Stimulated activated naive CD8-positive, alpha-beta T cell treated with anti-CD3 and anti-CD28 coated beads, Interleukin-15, Interleukin-2, amounts not matched to agents 100 ng/mL and 50 ng/mL, for 24 hours (primary cell): Measurements from ENCODE around the gene JAK1.
A peak's percentile ranks its signal among the peaks of the same experiment; 100 is the strongest.

ENCODE experiments used
- H3K27ac Mint-ChIP-seq: one replicate; pipeline ENCODE4 v1.8.0; 2021; ENCODE audit warnings: mild to moderate bottlenecking, mixed read lengths
- H3K27me3 Mint-ChIP-seq: one replicate; pipeline ENCODE4 v1.8.0; 2021; ENCODE audit warnings: mixed read lengths
- H3K36me3 Mint-ChIP-seq: one replicate; pipeline ENCODE4 v1.8.0; 2021; ENCODE audit warnings: low read depth, mixed read lengths
- H3K4me1 Mint-ChIP-seq: one replicate; pipeline ENCODE4 v1.8.0; 2021; ENCODE audit warnings: low read depth, mixed read lengths
- H3K4me3 Mint-ChIP-seq: one replicate; pipeline ENCODE4 v1.8.0; 2021; ENCODE audit warnings: mild to moderate bottlenecking, mixed read lengths
- H3K9me3 Mint-ChIP-seq: one replicate; pipeline ENCODE4 v1.8.0; 2021; ENCODE audit warnings: mixed read lengths

The JAK1 gene

DNA sequence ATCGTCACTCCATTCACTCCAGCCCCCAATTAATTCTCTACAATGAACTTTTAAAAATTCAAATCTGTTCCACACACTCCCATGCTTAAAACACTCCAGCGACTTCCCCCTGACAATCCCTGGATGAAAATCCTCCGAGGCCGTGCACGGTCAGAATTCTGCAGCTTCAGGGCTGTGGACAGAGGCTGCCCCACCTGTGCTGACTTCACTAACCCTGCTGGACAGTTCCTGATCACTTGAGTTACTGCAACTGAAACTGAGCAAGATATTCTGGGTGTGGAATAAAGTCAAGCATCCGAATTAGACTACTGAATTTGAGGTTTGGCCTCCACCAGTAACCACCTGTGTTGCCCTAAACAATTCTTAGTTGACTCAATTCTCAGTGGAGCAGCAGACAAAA, 1.0 kb upstream of the JAK1 start:
- no peaks in the 10 kb centered on the region for H3K9me3 Mint-ChIP-seq
- H3K4me3 Mint-ChIP-seq: peak overlapping the region; percentile 86
- H3K27ac Mint-ChIP-seq: peak overlapping the region; percentile 83
- H3K27me3 Mint-ChIP-seq: no peaks in the 10 kb centered on the region
- peaks cover 14% of the 10 kb centered on the region for H3K4me1 Mint-ChIP-seq
- H3K36me3 Mint-ChIP-seq: no peaks in the 10 kb centered on the region

DNA sequence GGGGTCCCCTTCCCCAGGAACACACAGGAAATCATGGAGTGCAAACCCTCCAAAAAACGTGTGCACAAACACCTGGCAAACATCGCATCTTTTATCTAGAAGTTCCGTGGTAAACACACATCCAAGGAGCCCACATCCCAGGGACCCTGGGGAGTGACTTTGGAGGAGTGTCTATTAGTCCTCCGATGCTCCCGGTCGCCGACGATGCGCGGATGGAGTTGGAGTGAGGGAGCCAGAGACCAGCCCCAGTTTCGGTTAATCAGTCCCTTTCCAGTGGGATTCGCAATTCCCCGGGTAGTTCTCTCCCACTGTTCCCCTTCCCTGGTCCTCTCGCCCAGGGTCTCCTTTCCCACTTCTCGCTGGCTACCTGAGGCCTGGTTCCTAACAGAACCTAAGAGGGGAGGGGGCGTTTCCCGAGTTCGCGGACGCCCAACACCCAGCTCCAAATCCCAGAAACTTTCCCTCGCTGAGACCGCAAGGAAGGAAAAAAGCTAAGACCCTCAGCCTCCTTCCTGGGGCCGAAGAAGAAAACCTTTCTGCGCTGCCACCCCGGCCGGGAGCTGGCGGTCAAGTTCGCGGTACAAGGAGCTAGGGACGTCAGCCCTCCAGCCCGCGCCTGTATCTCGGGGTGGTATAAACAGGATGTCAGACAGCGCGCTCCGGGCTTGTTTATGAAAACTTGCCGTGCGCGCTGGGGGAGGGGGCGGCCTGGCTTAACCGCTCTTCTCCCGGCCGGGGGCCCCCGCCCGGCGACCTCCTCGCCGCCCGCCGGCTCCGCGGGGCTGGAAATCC, 787 bp downstream of the JAK1 start:
- Mint-ChIP-seq H3K9me3 (no peaks in the 10 kb centered on the region), H3K4me1 (peaks cover 14% of the 10 kb centered on the region), H3K27me3 (no peaks in the 10 kb centered on the region), H3K27ac (peak overlapping the region; percentile 84), H3K36me3 (peaks cover 5% of the 10 kb centered on the region), H3K4me3 (peak overlapping the region; percentile 80)

- peaks cover 14% of the 10 kb centered on the region for H3K4me1 Mint-ChIP-seq
- H3K27ac Mint-ChIP-seq: peak overlapping the region; percentile 36
- H3K4me3 Mint-ChIP-seq: peak overlapping the region; percentile 80
- H3K27me3 Mint-ChIP-seq: no peaks in the 10 kb centered on the region
- H3K9me3 Mint-ChIP-seq: no peaks in the 10 kb centered on the region
- H3K36me3 Mint-ChIP-seq: peaks cover 5% of the 10 kb centered on the region
These were observed 2.9 kb downstream of the JAK1 start for GRCh38 chr1:64963466-64963865.

DNA sequence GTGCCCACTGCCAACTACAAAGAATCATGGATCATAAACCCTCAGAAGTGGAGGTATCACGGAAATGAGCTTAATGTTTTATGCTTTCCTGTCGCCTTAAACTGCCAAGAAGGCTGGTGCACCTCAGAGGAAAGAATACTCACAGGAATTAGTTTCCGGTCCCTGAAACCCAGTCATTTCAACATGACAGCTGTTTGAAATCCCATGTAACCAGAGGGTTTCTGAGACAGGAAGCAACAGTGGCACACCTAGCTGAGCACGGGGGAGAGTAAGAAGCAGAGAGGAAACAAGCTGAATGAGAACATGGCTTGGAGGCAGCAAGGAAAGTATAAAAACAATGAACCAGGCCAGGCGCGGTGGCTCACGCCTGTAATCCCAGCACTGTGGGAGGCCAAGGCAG, 3.9 kb downstream of the JAK1 start:
- H3K4me3 Mint-ChIP-seq: peak overlapping the region; percentile 71
- H3K27ac Mint-ChIP-seq: peak overlapping the region; percentile 89
- no peaks in the 10 kb centered on the region for H3K9me3 Mint-ChIP-seq
- peaks cover 8% of the 10 kb centered on the region for H3K4me1 Mint-ChIP-seq
- H3K36me3 Mint-ChIP-seq: peaks cover 5% of the 10 kb centered on the region
- no peaks in the 10 kb centered on the region for H3K27me3 Mint-ChIP-seq

GRCh38 chr1:64961923-64962322, 4.4 kb downstream of the JAK1 start:
- H3K36me3 Mint-ChIP-seq: peaks cover 5% of the 10 kb centered on the region
- peaks cover 3% of the 10 kb centered on the region for H3K4me1 Mint-ChIP-seq
- no peaks in the 10 kb centered on the region for H3K27me3 Mint-ChIP-seq
- peak overlapping the region; percentile 71 for H3K4me3 Mint-ChIP-seq
- H3K9me3 Mint-ChIP-seq: no peaks in the 10 kb centered on the region
- H3K27ac Mint-ChIP-seq: peak overlapping the region; percentile 89

DNA sequence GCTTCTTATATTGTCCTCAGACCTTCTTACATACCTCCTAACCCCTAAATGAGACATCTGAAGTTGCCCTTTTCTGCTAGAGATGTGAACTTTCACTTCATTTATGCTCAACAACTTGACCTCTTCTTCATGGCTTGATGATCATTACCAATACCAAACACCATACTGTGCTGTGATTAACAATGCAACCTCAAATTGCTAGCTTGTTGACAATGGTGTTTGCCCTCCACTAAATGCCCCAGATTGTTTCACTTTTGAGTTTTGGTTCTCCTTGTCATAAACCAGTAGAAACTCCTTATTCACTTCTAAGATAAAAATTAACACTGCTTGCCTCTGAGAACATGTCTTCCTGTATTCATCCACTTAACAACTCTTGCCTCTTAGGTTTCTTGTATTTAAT, 5.6 kb downstream of the JAK1 start:
- H3K27me3 Mint-ChIP-seq: no peaks in the 10 kb centered on the region
- no peaks in the 10 kb centered on the region for H3K4me1 Mint-ChIP-seq

DNA sequence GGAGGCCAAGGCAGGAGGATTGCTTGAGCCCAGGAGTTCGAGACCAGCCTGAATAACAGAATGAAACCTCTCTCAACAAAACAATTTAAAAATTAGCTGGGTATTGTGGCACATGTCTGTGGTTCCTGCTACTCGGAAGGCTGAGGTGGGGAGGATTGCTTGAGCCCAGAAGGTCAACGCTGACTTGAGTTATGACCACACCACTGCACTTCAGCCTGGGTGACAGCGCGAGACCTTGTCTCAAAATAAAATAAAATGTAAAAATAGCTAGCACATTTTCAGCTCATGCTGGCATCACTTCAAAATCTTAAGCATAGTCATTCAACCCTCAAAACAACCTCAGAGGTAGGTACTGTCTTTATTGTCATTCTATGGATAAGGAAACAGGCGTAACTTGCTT, 6.4 kb downstream of the JAK1 start:
- Mint-ChIP-seq H3K27me3 (no peaks in the 10 kb centered on the region), H3K4me1 (no peaks in the 10 kb centered on the region), H3K4me3 (peak overlapping the region; percentile 71), H3K27ac (peak overlapping the region; percentile 89), H3K36me3 (peaks cover 5% of the 10 kb centered on the region), H3K9me3 (no peaks in the 10 kb centered on the region)

More for the DNA sequence above, 5.6 kb downstream of the JAK1 start:
- no peaks in the 10 kb centered on the region for H3K9me3 Mint-ChIP-seq
- H3K4me3 Mint-ChIP-seq: peak overlapping the region; percentile 71
- H3K27ac Mint-ChIP-seq: peak overlapping the region; percentile 89
- H3K36me3 Mint-ChIP-seq: peaks cover 5% of the 10 kb centered on the region

- Mint-ChIP-seq H3K4me3 (no peak overlapping the region), H3K27ac (no peak overlapping the region), H3K36me3 (peaks cover 5% of the 10 kb centered on the region), H3K27me3 (no peaks in the 10 kb centered on the region), H3K4me1 (peaks cover 14% of the 10 kb centered on the region), H3K9me3 (no peaks in the 10 kb centered on the region)
These were observed 9.5 kb downstream of the JAK1 start for GRCh38 chr1:64956733-64957441.

- H3K4me1 Mint-ChIP-seq: peaks cover 19% of the 10 kb centered on the region
- H3K27me3 Mint-ChIP-seq: no peaks in the 10 kb centered on the region
- H3K4me3 Mint-ChIP-seq: no peak overlapping the region
- no peaks in the 10 kb centered on the region for H3K36me3 Mint-ChIP-seq
- no peak overlapping the region for H3K27ac Mint-ChIP-seq
- no peaks in the 10 kb centered on the region for H3K9me3 Mint-ChIP-seq
These were observed 10.2 kb downstream of the JAK1 start for GRCh38 chr1:64956010-64956640.

DNA sequence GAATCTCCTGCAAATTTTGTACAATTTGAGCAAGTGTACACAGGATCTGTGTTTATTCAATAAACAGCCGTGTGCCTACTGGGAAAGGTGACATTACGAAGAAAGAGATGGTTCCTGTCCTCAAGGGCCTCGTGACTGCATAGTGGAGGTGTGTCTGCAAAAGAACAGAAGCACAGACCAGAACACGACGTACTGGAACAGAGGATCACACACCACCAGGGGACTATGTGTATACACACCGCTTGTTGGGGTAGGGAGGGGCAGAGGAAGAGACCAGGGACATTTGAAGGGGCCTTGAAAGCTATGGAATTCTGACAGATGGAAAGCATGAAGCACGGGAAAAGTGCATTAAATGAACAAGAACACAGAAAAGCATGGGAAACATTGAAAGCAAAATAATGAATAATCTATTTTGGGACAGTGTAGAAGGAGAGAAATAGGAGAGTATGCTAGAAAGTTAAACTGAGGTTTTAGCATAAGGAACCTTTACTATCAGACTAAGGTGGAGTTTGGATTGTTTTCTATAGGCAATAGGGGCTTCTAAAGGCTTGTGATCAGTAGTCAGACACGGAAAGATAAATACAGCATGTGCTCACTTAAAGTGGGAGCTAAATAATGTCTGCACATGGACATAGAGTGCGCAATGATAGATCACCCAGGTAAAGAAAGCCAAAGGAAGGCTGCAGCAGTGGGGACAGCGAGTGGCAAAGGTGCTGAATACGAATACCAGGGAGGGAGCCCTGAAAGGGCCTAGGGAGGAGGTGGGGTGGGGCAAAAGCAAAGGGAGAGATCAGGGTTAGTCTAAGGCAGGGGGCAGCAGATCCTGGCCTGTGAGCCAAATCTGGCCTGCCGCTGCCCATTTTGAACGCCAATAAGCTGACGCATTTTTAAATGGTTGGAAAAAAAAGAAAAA, 11.0 kb downstream of the JAK1 start:
- Mint-ChIP-seq H3K27ac (no peak overlapping the region), H3K4me1 (peaks cover 27% of the 10 kb centered on the region)

GRCh38 chr1:64953241-64953640, 13.1 kb downstream of the JAK1 start:
- Mint-ChIP-seq H3K27ac (no peak overlapping the region), H3K36me3 (no peaks in the 10 kb centered on the region), H3K4me1 (peaks cover 46% of the 10 kb centered on the region), H3K4me3 (no peak overlapping the region), H3K9me3 (no peaks in the 10 kb centered on the region), H3K27me3 (no peaks in the 10 kb centered on the region)

More for the DNA sequence above, 11.0 kb downstream of the JAK1 start:
- H3K36me3 Mint-ChIP-seq: no peaks in the 10 kb centered on the region
- no peak overlapping the region for H3K4me3 Mint-ChIP-seq
- H3K9me3 Mint-ChIP-seq: no peaks in the 10 kb centered on the region
- no peaks in the 10 kb centered on the region for H3K27me3 Mint-ChIP-seq

DNA sequence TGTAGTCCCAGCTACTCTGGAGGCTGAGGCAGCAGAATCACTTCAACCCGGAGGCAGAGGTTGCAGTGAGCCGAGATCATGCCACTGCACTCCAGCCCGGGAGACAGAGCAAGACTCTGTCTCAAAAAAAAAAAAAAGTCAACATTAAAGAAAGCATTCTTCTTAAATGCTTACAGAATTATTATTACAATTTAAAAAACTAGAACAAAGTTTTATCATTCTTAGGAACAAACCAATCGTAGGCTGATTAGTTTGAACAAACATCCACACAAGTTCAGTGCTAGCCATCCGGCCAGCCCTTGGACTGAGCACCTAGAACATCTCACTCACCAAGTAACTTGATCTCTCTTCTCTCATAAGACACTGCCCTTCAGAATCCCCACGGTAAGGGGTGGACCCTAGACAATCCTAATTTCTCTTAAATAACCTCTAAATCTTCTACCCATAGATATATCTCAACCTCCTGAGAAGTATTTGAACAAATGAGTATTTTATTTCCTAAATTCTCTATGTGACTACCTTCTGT, 16.0 kb downstream of the JAK1 start:
- Mint-ChIP-seq H3K27me3 (no peaks in the 10 kb centered on the region), H3K36me3 (peaks cover under 1% of the 10 kb centered on the region), H3K9me3 (no peaks in the 10 kb centered on the region), H3K4me1 (peaks cover 70% of the 10 kb centered on the region), H3K4me3 (no peak overlapping the region), H3K27ac (peak overlapping the region; percentile 79)

DNA sequence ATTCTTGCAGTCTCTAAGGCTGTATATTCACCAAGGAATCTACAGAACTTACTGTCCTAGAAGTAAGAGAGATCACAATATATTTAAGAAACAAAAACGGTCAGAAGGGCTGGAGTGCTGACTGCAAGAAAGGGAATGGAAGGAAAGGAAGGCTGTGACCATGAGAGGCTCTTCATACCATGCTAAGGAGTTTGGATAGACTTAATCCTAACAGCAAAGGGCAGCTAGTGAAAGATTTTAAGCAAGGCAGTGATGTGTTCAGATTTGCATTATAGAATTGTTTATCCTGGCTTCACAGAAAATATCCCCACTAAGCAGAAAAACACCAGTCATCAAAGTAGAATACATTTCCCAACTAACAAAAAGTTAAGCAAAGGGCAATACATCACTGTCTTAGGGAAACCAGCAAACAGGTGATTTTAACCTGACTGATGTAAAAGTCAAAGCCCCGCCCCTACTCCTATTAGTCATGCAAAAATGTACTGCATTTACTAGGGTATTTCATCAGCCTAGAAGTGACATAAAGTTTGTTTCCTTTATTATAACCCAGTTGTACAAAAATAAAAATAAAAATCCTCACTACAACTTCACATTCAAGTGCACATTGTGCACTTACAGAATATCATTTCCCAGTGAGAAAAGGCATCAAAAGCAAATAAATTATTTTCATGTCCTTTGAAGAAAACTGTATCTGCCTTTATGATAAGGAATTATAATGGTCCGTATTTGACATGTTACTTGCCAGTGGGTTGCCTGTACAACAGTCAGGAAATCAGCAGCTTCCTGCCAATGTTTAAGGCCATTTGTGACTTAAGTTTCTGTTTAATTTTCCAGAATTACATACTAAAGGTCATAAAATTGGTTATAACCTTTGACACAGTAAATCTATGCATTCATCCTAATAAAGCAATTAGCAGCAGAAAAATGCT, 17.2 kb downstream of the JAK1 start:
- H3K36me3 Mint-ChIP-seq: peaks cover 6% of the 10 kb centered on the region
- H3K4me1 Mint-ChIP-seq: peaks cover 81% of the 10 kb centered on the region
- H3K4me3 Mint-ChIP-seq: peak overlapping the region; percentile 51
- no peaks in the 10 kb centered on the region for H3K9me3 Mint-ChIP-seq
- peak overlapping the region; percentile 62 for H3K27ac Mint-ChIP-seq
- H3K27me3 Mint-ChIP-seq: no peaks in the 10 kb centered on the region
